Esophagus squamous epithelium (tissue), 5 donors: ENCODE data around the gene HAUS1. TPM values are rescaled to one million over a fixed set of nuclear protein-coding genes. Genes with fewer than 3 reads are reported as not detected.

ENCODE experiments used
- DNase-seq: peaks from one replicate; lab custom pipeline; 2025; lab: John Stamatoyannopoulos, UW
- H3K27ac ChIP-seq, 4 donors: fragments of 200-600 bp; sonication (generic); one replicate each; pipeline ENCODE4 v1.5.1; 2016 to 2019; ENCODE audit warnings: mild to moderate bottlenecking in 1 of 4
- H3K27me3 ChIP-seq, 4 donors: fragments of 200-600 bp; sonication (generic); 1 replicate in 3 of 4; 2 replicates in 1 of 4; pipeline versions ENCODE4 v1.5.1 to v1.6.0; 2017 to 2021; ENCODE audit warnings: antibody characterized with exemption in 1 of 4
- H3K36me3 ChIP-seq, 3 donors: fragments of 200-600 bp; sonication (generic); one replicate each; pipeline ENCODE4 v1.5.1; 2016 to 2019
- H3K4me1 ChIP-seq, 3 donors: fragments of 200-600 bp; sonication (generic); one replicate each; pipeline ENCODE4 v1.5.1; 2017 to 2019
- H3K4me3 ChIP-seq, 4 donors: fragments of 200-600 bp; sonication (generic); 1 replicate in 3 of 4; 2 replicates in 1 of 4; pipeline ENCODE4 v1.5.1; 2016 to 2019; ENCODE audit warnings: mild to moderate bottlenecking in 2 of 4, moderate library complexity in 1 of 4
- H3K9me3 ChIP-seq, 3 donors: fragments of 200-600 bp; sonication (generic); one replicate each; pipeline ENCODE4 v1.5.1; 2016 to 2019
- CTCF ChIP-seq, 6 experiments: fragments of 450-650 bp in 4 of 6; fragments of 200-600 bp in 2 of 6; sonication (generic) in 2 of 6; IDR thresholded peaks; one replicate each; pipeline ENCODE4 v1.5.1; 2016 to 2019; ENCODE audit warnings: antibody characterized with exemption in 6 of 6, mild to moderate bottlenecking in 4 of 6, moderate library complexity in 4 of 6
- POLR2A ChIP-seq, 4 donors: fragments of 450-650 bp; IDR thresholded peaks; one replicate each; pipeline ENCODE4 v1.6.1; 2017; ENCODE audit warnings: antibody characterized with exemption in 4 of 4, mild to moderate bottlenecking in 4 of 4, moderate library complexity in 3 of 4
- WGBS, 2 donors: methylation state at CpG; one replicate each; pipeline ENCODE4 v1.1.5; 2018; 5-methylcytosine and 5-hydroxymethylcytosine counted together
- intact Hi-C: fragments of 100-400 bp; cut with DNase I; formaldehyde crosslinking; loops from one replicate; pipeline ENCODE4 v1.15.0; 2022
- total RNA-seq, 4 donors: library from RNA; depleted of rRNA; stranded (reverse); fragments of >200 nt; gene quantifications; one replicate each; pipeline ENCODE4 v1.1.0, GENCODE V29; 2016
- donor health status: DM: yes; HTN: yes; CAD: no.

HAUS1 gene
- total RNA-seq, 4 donors from 2014 or later = 21.1 to 57.3 (median 26.7) TPM

- WGBS, 2 donors = 0% methylated on average over 21 to 32 of the region's 53 CpGs
- Histone ChIP-seq H3K27ac (peak within 1 kb of the TSS; percentile 90 to 95 (median 93)), H3K9me3 (no peaks in the 10 kb centered on the region), H3K36me3 (peaks cover 4 to 24% (median 13%) of the 10 kb centered on the region in 3 donors), H3K4me3 (peak within 1 kb of the TSS; percentile 67 to 96 (median 92)), H3K4me1 (peaks cover 16 to 50% (median 18%) of the 10 kb centered on the region in 3 donors), H3K27me3 (no peaks in the 10 kb centered on the region)
- DNase-seq = peak; percentile 34
- TF ChIP-seq CTCF (IDR thresholded peaks at IDR 0.05) (no peak), POLR2A (IDR thresholded peaks at IDR 0.05) (peak in 2 of 4 donors; percentile 61 to 87)
- intact Hi-C loops = no loop called here
Measured at GRCh38 chr18:46097801-46098615, 6.2 kb upstream of the HAUS1 start, which contains the start of gene ATP5F1A. Gene ATP5F1A, minus strand, starts transcription at chr18:46098296. Its CDS starts 65 bp downstream, at chr18:46098231.

- no peak for DNase-seq
- Histone ChIP-seq H3K4me1 (peaks cover 16 to 45% (median 18%) of the 10 kb centered on the region in 3 donors), H3K27me3 (no peaks in the 10 kb centered on the region), H3K36me3 (peaks cover 4 to 19% (median 9%) of the 10 kb centered on the region in 3 donors), H3K9me3 (no peaks in the 10 kb centered on the region), H3K27ac (peak overlapping the region; percentile 90 to 95 (median 93)), H3K4me3 (peak overlapping the region; percentile 67 to 96 (median 92))
- TF ChIP-seq POLR2A (IDR thresholded peaks at IDR 0.05) = no peak
- no peak for TF ChIP-seq CTCF (IDR thresholded peaks at IDR 0.05)
- WGBS, 2 donors = 27 to 28% methylated on average over 9 to 16 of the region's 16 CpGs
- intact Hi-C loops = no loop called here
Measured at GRCh38 chr18:46098616-46098933, 5.6 kb upstream of the HAUS1 start.

- H3K4me3 ChIP-seq = no peak overlapping the region
- peaks cover under 1 to 10% (median 1%) of the 10 kb centered on the region in 3 donors for H3K36me3 ChIP-seq
- intact Hi-C loops = no loop called here
- no peak overlapping the region for H3K27ac ChIP-seq
- 95 to 98% methylated on average over 6 of the region's 8 CpGs for WGBS, 2 donors
- DNase-seq = no peak
- peaks cover 16 to 42% (median 20%) of the 10 kb centered on the region in 3 donors for H3K4me1 ChIP-seq
- TF ChIP-seq CTCF (IDR thresholded peaks at IDR 0.05) = no peak
- no peak for TF ChIP-seq POLR2A (IDR thresholded peaks at IDR 0.05)
- no peaks in the 10 kb centered on the region for H3K27me3 ChIP-seq
- no peaks in the 10 kb centered on the region for H3K9me3 ChIP-seq
Measured at GRCh38 chr18:46099463-46099862, 4.7 kb upstream of the HAUS1 start.

GRCh38 chr18:46109386-46109785 lies 5.2 kb downstream of the HAUS1 start:
- Histone ChIP-seq H3K27ac (no peak overlapping the region), H3K4me3 (no peak overlapping the region), H3K27me3 (no peaks in the 10 kb centered on the region), H3K9me3 (no peaks in the 10 kb centered on the region), H3K36me3 (peaks cover 0 to 60% (median 5%) of the 10 kb centered on the region in 3 donors), H3K4me1 (peaks cover 4 to 14% (median 6%) of the 10 kb centered on the region in 3 donors)
- intact Hi-C loops = no loop called here
- 81 to 90% methylated on average over 5 of the region's 5 CpGs for whole genome bisulfite sequencing, 2 donors
- DNase-seq = no peak
- TF ChIP-seq POLR2A (IDR thresholded peaks at IDR 0.05) (no peak), CTCF (IDR thresholded peaks at IDR 0.05) (no peak)

- 70 to 81% methylated on average over 2 of the region's 3 CpGs for WGBS, 2 donors
- intact Hi-C loops = no loop called here
- DNase-seq = no peak
- H3K9me3 ChIP-seq = no peaks in the 10 kb centered on the region
- no peak overlapping the region for H3K4me3 ChIP-seq
- no peak for TF ChIP-seq POLR2A (IDR thresholded peaks at IDR 0.05)
- TF ChIP-seq CTCF (IDR thresholded peaks at IDR 0.05) = no peak
- no peaks in the 10 kb centered on the region for H3K27me3 ChIP-seq
- peaks cover 0 to 70% (median 5%) of the 10 kb centered on the region in 3 donors for H3K36me3 ChIP-seq
- peaks cover 0 to 7% (median under 1%) of the 10 kb centered on the region in 3 donors for H3K4me1 ChIP-seq
- H3K27ac ChIP-seq = no peak overlapping the region
Measured at GRCh38 chr18:46110406-46110805, 6.2 kb downstream of the HAUS1 start.
